NT2/D1 (cell line): ENCODE results near the gene MCL1.
"Not testable (repeated sequence)": the region's sequence is repeated elsewhere in the genome, so short reads cannot be mapped to it uniquely, and the experiment has no call there.

Experiments used
- SUZ12 ChIP-seq: IDR thresholded peaks from 2 replicates; pipeline ENCODE4 v1.6.1; 2011; ENCODE audit not compliant: insufficient read length, insufficient read depth; ENCODE audit errors: extremely low read depth
- YY1 ChIP-seq: IDR thresholded peaks from 2 replicates; pipeline ENCODE4 v1.6.1; 2011; ENCODE audit not compliant: insufficient read length, insufficient read depth
- ZNF274 ChIP-seq: IDR thresholded peaks from 2 replicates; pipeline ENCODE4 v1.6.1; 2011; ENCODE audit warnings: mild to moderate bottlenecking, low read depth, low read length

DNA sequence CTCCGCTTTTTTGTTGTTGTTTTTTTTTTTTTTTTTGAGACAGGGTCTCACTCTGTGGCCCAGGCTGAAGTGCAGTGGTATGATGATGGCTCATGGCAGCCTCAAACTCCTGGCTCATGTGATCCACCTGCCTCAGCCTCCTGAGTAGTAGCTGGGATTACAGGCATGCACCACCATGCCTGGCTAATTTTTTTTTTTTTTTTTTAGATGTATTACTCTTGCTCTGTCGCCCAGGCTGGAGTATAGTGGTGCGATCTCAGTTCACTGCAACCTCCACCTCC, 26.0 kb upstream of the MCL1 start:
- TF ChIP-seq ZNF274, SUZ12, YY1: not testable (repeated sequence)
